ENCODE results near the gene CENPN.

CENPN gene

GRCh38 chr16:81067166-81067565 lies 60.2 kb downstream of the CENPN start:
- Histone ChIP-seq H3K9me3 (ENCODE audit: control insufficient read depth, insufficient read depth, low read length) (no peaks in the 10 kb centered on the region), H3K4me1 (ENCODE audit: insufficient read depth, low read length) (no peaks in the 10 kb centered on the region), H3K36me3 (ENCODE audit: insufficient read depth, low read length) (no peaks in the 10 kb centered on the region), H3K9ac (ENCODE audit: low read depth, low read length) (no peak overlapping the region)

GRCh38 chr16:81069063-81069462 lies 62.0 kb downstream of the CENPN start:
- H3K4me1 ChIP-seq (ENCODE audit: insufficient read depth, low read length) = peaks cover 10% of the 10 kb centered on the region; the same call in 1 of the 2 replicates
- H3K9ac ChIP-seq (ENCODE audit: low read depth, low read length) = no peak overlapping the region
- no peaks in the 10 kb centered on the region for H3K36me3 ChIP-seq (ENCODE audit: insufficient read depth, low read length)
- H3K9me3 ChIP-seq (ENCODE audit: control insufficient read depth, insufficient read depth, low read length) = no peaks in the 10 kb centered on the region

GRCh38 chr16:81070979-81071378 lies 64.0 kb downstream of the CENPN start:
- no peaks in the 10 kb centered on the region for H3K9me3 ChIP-seq (ENCODE audit: control insufficient read depth, insufficient read depth, low read length)
- no peaks in the 10 kb centered on the region for H3K36me3 ChIP-seq (ENCODE audit: insufficient read depth, low read length)
- no peak overlapping the region for H3K9ac ChIP-seq (ENCODE audit: low read depth, low read length)
- peaks cover 10% of the 10 kb centered on the region; the same call in 1 of the 2 replicates for H3K4me1 ChIP-seq (ENCODE audit: insufficient read depth, low read length)

- Histone ChIP-seq H3K4me1 (ENCODE audit: insufficient read depth, low read length) (peaks cover 10% of the 10 kb centered on the region; the same call in 1 of the 2 replicates), H3K9me3 (ENCODE audit: control insufficient read depth, insufficient read depth, low read length) (no peaks in the 10 kb centered on the region), H3K36me3 (ENCODE audit: insufficient read depth, low read length) (no peaks in the 10 kb centered on the region), H3K9ac (ENCODE audit: low read depth, low read length) (no peak overlapping the region)
Measured at GRCh38 chr16:81071805-81072204, 64.8 kb downstream of the CENPN start.

- H3K4me1 ChIP-seq (ENCODE audit: insufficient read depth, low read length) = peaks cover 10% of the 10 kb centered on the region; the same call in 1 of the 2 replicates
- no peaks in the 10 kb centered on the region for H3K36me3 ChIP-seq (ENCODE audit: insufficient read depth, low read length)
- 0 out of 2 replicates have a peak overlapping the region, but pooled peaks have one; percentile 12 for H3K9ac ChIP-seq (ENCODE audit: low read depth, low read length)
- H3K9me3 ChIP-seq (ENCODE audit: control insufficient read depth, insufficient read depth, low read length) = no peaks in the 10 kb centered on the region
Measured at GRCh38 chr16:81073560-81074330, 66.7 kb downstream of the CENPN start.

- Histone ChIP-seq H3K9me3 (ENCODE audit: control insufficient read depth, insufficient read depth, low read length) (no peaks in the 10 kb centered on the region), H3K4me1 (ENCODE audit: insufficient read depth, low read length) (peaks cover 10% of the 10 kb centered on the region; the same call in 1 of the 2 replicates), H3K9ac (ENCODE audit: low read depth, low read length) (peak overlapping the region; percentile 63), H3K36me3 (ENCODE audit: insufficient read depth, low read length) (no peaks in the 10 kb centered on the region)
Measured at GRCh38 chr16:81076566-81077075, 69.6 kb downstream of the CENPN start.

- Histone ChIP-seq H3K36me3 (ENCODE audit: insufficient read depth, low read length) (no peaks in the 10 kb centered on the region), H3K9me3 (ENCODE audit: control insufficient read depth, insufficient read depth, low read length) (no peaks in the 10 kb centered on the region), H3K4me1 (ENCODE audit: insufficient read depth, low read length) (peaks cover 10% of the 10 kb centered on the region; the same call in 1 of the 2 replicates), H3K9ac (ENCODE audit: low read depth, low read length) (peak within 1 kb of the TSS; percentile 63)
Measured at GRCh38 chr16:81077076-81077940, 70.3 kb downstream of the CENPN start, which contains the start of gene C16orf46. C16orf46 (minus strand) TSS chr16:81077238; CDS start chr16:81063955, 13,283 bp downstream.

- no peaks in the 10 kb centered on the region for H3K36me3 ChIP-seq (ENCODE audit: insufficient read depth, low read length)
- H3K9ac ChIP-seq (ENCODE audit: low read depth, low read length) = no peak overlapping the region
- H3K9me3 ChIP-seq (ENCODE audit: control insufficient read depth, insufficient read depth, low read length) = no peaks in the 10 kb centered on the region
- H3K4me1 ChIP-seq (ENCODE audit: insufficient read depth, low read length) = no peaks in the 10 kb centered on the region
Measured at GRCh38 chr16:81080233-81080632, 73.2 kb downstream of the CENPN start.

- H3K4me1 ChIP-seq (ENCODE audit: insufficient read depth, low read length) = no peaks in the 10 kb centered on the region
- no peaks in the 10 kb centered on the region for H3K36me3 ChIP-seq (ENCODE audit: insufficient read depth, low read length)
- no peak overlapping the region for H3K9ac ChIP-seq (ENCODE audit: low read depth, low read length)
- no peaks in the 10 kb centered on the region for H3K9me3 ChIP-seq (ENCODE audit: control insufficient read depth, insufficient read depth, low read length)
Measured at GRCh38 chr16:81081014-81081413, 74.0 kb downstream of the CENPN start.
